CD4-positive, alpha-beta memory T cell (primary cell): ENCODE data around the gene KRTAP10-5. TPM values are rescaled to one million over a fixed set of nuclear protein-coding genes. Genes with fewer than 3 reads are reported as not detected.
"Not testable (repeated sequence)": the region's sequence is repeated elsewhere in the genome, so short reads cannot be mapped to it uniquely, and the experiment has no call there.

Source experiments
- CTCF ChIA-PET: fragments of 350-600 bp; sonication (Branson Sonifier 250); formaldehyde crosslinking; loops from one replicate; lab custom pipeline; 2021; ENCODE audit warnings: inconsistent platforms; ENCODE audit not compliant: partially characterized antibody; lab: Charles Lee
- POLR2A ChIA-PET: fragments of 350-600 bp; sonication (Branson Sonifier 250); formaldehyde crosslinking; loops from one replicate; lab custom pipeline; 2021; ENCODE audit not compliant: partially characterized antibody; lab: Charles Lee
- DNase-seq, 5 donors: peaks; one replicate each; pipeline versions ENCODE4 v3.0.0 to v3.0.0-alpha.2; 2020 to 2022; ENCODE audit warnings: mixed read lengths in 1 of 5
- H3K27ac ChIP-seq: one replicate; pipeline ENCODE4 v1.7.0; 2013; ENCODE audit warnings: low read depth, low read length
- H3K27me3 ChIP-seq: 2 replicates; pipeline ENCODE4 v1.7.0; 2013; ENCODE audit warnings: mild to moderate bottlenecking, low read length, moderate library complexity; ENCODE audit not compliant: insufficient read depth
- H3K36me3 ChIP-seq: 2 replicates; pipeline ENCODE4 v1.7.0; 2013; ENCODE audit warnings: mild to moderate bottlenecking, low read length, moderate library complexity; ENCODE audit not compliant: insufficient read depth
- H3K4me1 ChIP-seq: 2 replicates; pipeline ENCODE4 v1.7.0; 2013; ENCODE audit warnings: mild to moderate bottlenecking, low read length, moderate library complexity; ENCODE audit not compliant: insufficient read depth
- H3K4me3 ChIP-seq, 2 donors: one replicate each; pipeline ENCODE4 v1.7.0; 2013; ENCODE audit warnings: low read length in 2 of 2, mild to moderate bottlenecking in 1 of 2
- H3K9me3 ChIP-seq, 2 donors: one replicate each; pipeline ENCODE4 v1.7.0; 2013; ENCODE audit warnings: low read length in 2 of 2, control low read depth in 1 of 2; ENCODE audit not compliant: control insufficient read depth in 1 of 2
- H3K27ac Mint-ChIP-seq, 7 donors: one replicate each; pipeline ENCODE4 v1.8.0; 2020 to 2021; ENCODE audit warnings: mixed read lengths in 7 of 7, mild to moderate bottlenecking in 6 of 7, inconsistent platforms in 3 of 7, moderate library complexity in 3 of 7
- H3K27me3 Mint-ChIP-seq, 2 donors: one replicate each; pipeline ENCODE4 v1.8.0; 2020 to 2021; ENCODE audit warnings: mixed read lengths in 2 of 2
- H3K36me3 Mint-ChIP-seq, 2 donors: one replicate each; pipeline ENCODE4 v1.8.0; 2020 to 2021; ENCODE audit warnings: mixed read lengths in 2 of 2, inconsistent platforms in 1 of 2, mild to moderate bottlenecking in 1 of 2
- H3K4me1 Mint-ChIP-seq, 4 donors: one replicate each; pipeline ENCODE4 v1.8.0; 2020 to 2021; ENCODE audit warnings: mixed read lengths in 4 of 4, mild to moderate bottlenecking in 1 of 4
- H3K4me3 Mint-ChIP-seq, 8 donors: one replicate each; pipeline ENCODE4 v1.8.0; 2020 to 2021; ENCODE audit warnings: mixed read lengths in 8 of 8, mild to moderate bottlenecking in 7 of 8, moderate library complexity in 6 of 8, inconsistent platforms in 3 of 8
- H3K9me3 Mint-ChIP-seq, 8 donors: one replicate each; pipeline ENCODE4 v1.8.0; 2020 to 2021; ENCODE audit warnings: mixed read lengths in 8 of 8, mild to moderate bottlenecking in 5 of 8, inconsistent platforms in 3 of 8, moderate library complexity in 1 of 8
- intact Hi-C: fragments of 100-400 bp; cut with micrococcal nuclease; formaldehyde crosslinking; loops from one replicate; pipeline ENCODE4 v1.15.1; 2023
- polyA plus RNA-seq, 2 donors: library from polyadenylated mRNA; unstranded; fragments of 300-500 nt; fragmentation: Illumina TruSeq; gene quantifications; one replicate each; pipeline ENCODE4 v1.2.3, GENCODE V29; 2021
- total RNA-seq, 2 experiments: library from RNA; stranded (reverse); gene quantifications; one replicate each; pipeline ENCODE4 v1.2.3, GENCODE V29; 2021

The KRTAP10-5 gene
- total and polyA plus RNA-seq, 4 experiments from 2014 or later = not detected

GRCh38 chr21:44566403-44566802 is 14.0 kb downstream of the KRTAP10-5 start:
- Histone ChIP-seq H3K27me3 (no peaks in the 10 kb centered on the region), H3K4me3 (no peak overlapping the region), H3K9me3 (no peaks in the 10 kb centered on the region), H3K36me3 (no peaks in the 10 kb centered on the region), H3K27ac (no peak overlapping the region), H3K4me1 (peaks cover 13% of the 10 kb centered on the region)
- DNase-seq = no peak
- Mint-ChIP-seq H3K9me3 (peaks cover 2 to 20% (median 16%) of the 10 kb centered on the region in 8 donors), H3K4me3 (no peak overlapping the region), H3K27me3 (peaks cover 1 to 2% of the 10 kb centered on the region in 2 donors), H3K4me1 (peaks cover 10 to 14% (median 11%) of the 10 kb centered on the region in 4 donors), H3K27ac (no peak overlapping the region), H3K36me3 (peaks cover 0 to 3% of the 10 kb centered on the region in 2 donors)
- POLR2A ChIA-PET = no interaction called here
- intact Hi-C loops = no loop called here
- CTCF ChIA-PET = no interaction called here

DNA sequence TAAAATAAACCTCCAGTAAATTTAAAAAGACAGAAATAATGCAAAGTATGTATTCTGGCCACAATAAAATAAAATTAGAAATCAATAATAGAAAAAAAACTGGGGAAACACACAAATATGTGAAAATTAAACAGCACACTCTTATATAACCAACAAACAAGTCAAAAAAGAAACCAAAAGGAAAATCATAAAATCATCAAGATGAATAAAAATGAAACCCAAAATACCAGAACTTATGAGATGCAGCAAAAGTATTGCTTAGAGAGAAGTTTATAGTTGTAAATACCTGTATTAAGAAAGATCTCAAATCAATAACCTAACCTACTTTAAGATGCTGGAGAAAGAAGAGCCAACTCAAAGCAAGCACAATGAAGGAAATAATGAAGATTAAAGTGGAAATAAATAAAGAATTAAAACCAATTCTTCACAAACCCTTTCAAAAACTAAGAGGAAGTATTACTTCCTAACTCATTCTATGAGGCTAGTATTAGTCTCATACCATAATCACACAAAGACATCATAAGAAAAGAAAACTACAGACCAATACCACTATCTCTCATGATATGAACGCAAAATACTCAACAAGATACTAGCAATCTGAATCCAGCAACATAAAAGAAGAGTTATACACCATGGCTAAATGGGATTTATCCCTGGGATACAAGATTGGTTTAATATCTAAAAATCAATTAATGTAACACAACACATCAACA is 15.4 kb downstream of the KRTAP10-5 start:
- Mint-ChIP-seq H3K27ac (peak overlapping the region; percentile 23 to 94 (median 65)), H3K4me3 (peak overlapping the region in 6 of 8 donors; percentile 29 to 60 (median 48)), H3K9me3 (peaks cover 2 to 31% (median 24%) of the 10 kb centered on the region in 8 donors), H3K36me3 (peaks cover 2 to 3% of the 10 kb centered on the region in 2 donors), H3K27me3 (peaks cover 0 to 1% of the 10 kb centered on the region in 2 donors), H3K4me1 (peaks cover 10 to 14% (median 11%) of the 10 kb centered on the region in 4 donors)
- no peaks in the 10 kb centered on the region for H3K9me3 ChIP-seq
- H3K4me1 ChIP-seq = peaks cover 13% of the 10 kb centered on the region
- DNase-seq = peak in 1 of 5 donors; percentile 16
- no peak overlapping the region for H3K4me3 ChIP-seq
- intact Hi-C loops = no loop called here
- no peaks in the 10 kb centered on the region for H3K36me3 ChIP-seq
- H3K27ac ChIP-seq = no peak overlapping the region
- H3K27me3 ChIP-seq = no peaks in the 10 kb centered on the region
- ChIA-PET POLR2A (no interaction called here), CTCF (interaction anchor here (1.2 kb wide), 1 partner anchor 178 kb away, joined by 3 read pairs; no protein-coding TSS in a partner anchor)

DNA sequence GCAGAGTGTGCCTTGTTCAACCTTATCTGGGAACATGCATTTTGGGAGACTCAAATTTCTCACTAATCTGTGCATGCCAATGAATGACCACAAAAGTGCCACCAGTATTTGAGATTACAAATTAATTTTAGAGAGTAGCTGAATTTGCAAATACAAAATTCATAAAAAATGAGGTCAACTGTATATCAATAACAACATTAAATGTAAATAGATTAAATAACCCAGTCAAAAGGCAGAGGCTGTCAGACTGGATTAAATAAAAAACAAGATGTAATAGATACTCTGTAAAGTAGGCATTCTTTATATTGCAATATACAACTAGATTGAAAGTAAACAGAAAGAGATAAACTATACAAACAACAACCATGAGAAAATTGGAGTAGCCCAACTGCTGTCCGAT is 16.3 kb downstream of the KRTAP10-5 start:
- H3K9me3 ChIP-seq = no peaks in the 10 kb centered on the region
- no peak overlapping the region for H3K4me3 Mint-ChIP-seq
- peak overlapping the region in 1 of 7 donors; percentile 23 for H3K27ac Mint-ChIP-seq
- peaks cover 9 to 14% (median 11%) of the 10 kb centered on the region in 4 donors for H3K4me1 Mint-ChIP-seq
- H3K27me3 ChIP-seq = no peaks in the 10 kb centered on the region
- intact Hi-C loops = no loop called here
- peaks cover 0 to 1% of the 10 kb centered on the region in 2 donors for H3K27me3 Mint-ChIP-seq
- no peak overlapping the region for H3K4me3 ChIP-seq
- ChIA-PET POLR2A (interaction anchor here (0.7 kb wide), 1 partner anchor 17 kb away, joined by 3 read pairs; no protein-coding TSS in a partner anchor), CTCF (interaction anchor here (1.2 kb wide), 1 partner anchor 179 kb away, joined by 3 read pairs; no protein-coding TSS in a partner anchor)
- no peaks in the 10 kb centered on the region for H3K36me3 ChIP-seq
- H3K36me3 Mint-ChIP-seq = peaks cover 2 to 3% of the 10 kb centered on the region in 2 donors
- peaks cover 13% of the 10 kb centered on the region for H3K4me1 ChIP-seq
- DNase-seq = no peak
- H3K27ac ChIP-seq = no peak overlapping the region
- H3K9me3 Mint-ChIP-seq = peaks cover 2 to 36% (median 28%) of the 10 kb centered on the region in 8 donors

DNA sequence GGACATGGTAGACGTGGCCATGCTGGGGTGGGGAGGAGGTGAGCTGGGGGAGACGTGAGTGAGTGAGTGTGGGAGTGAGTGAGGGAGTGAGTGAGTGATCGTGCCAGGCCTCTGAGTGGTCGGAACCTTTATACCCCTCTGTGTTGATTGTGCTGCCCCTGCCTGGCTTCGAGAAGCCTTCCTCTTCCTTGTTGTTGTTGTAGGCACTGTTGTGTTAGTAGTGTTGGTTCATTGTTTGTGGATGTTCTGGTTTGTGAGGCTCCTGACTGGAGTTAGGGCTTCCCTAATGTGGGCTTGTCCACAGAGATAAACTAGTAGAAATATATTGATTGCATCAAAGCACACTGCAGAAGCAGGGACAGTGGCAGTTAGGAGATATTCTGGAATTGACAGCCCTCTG is 21.7 kb downstream of the KRTAP10-5 start, which contains the start of gene KRTAP10-3:
TSS of gene KRTAP10-3 (minus strand) at position 101 of the 400 bp plus-strand sequence. CDS start at position 21, 80 bp downstream.
- no peaks in the 10 kb centered on the region for H3K36me3 ChIP-seq
- no peaks in the 10 kb centered on the region for H3K9me3 ChIP-seq
- no peak within 1 kb of the TSS for H3K4me3 ChIP-seq
- intact Hi-C loops = no loop called here
- Mint-ChIP-seq H3K9me3 (peaks cover 2 to 44% (median 25%) of the 10 kb centered on the region in 8 donors), H3K27me3 (peaks cover 0 to 4% of the 10 kb centered on the region in 2 donors), H3K27ac (peak within 1 kb of the TSS in 3 of 7 donors; percentile 17 to 79 (median 62)), H3K4me1 (no peaks in the 10 kb centered on the region), H3K4me3 (no peak within 1 kb of the TSS), H3K36me3 (peaks cover 2 to 3% of the 10 kb centered on the region in 2 donors)
- no peaks in the 10 kb centered on the region for H3K27me3 ChIP-seq
- DNase-seq = no peak
- H3K27ac ChIP-seq = no peak within 1 kb of the TSS
- POLR2A ChIA-PET = no interaction called here
- no peaks in the 10 kb centered on the region for H3K4me1 ChIP-seq
- CTCF ChIA-PET = no interaction called here

- H3K4me3 Mint-ChIP-seq, H3K27ac ChIP-seq, H3K36me3 Mint-ChIP-seq, POLR2A ChIA-PET, H3K4me3 ChIP-seq, DNase-seq, H3K36me3 ChIP-seq, H3K27me3 ChIP-seq, CTCF ChIA-PET, H3K9me3 ChIP-seq, H3K4me1 Mint-ChIP-seq, intact Hi-C loops, H3K4me1 ChIP-seq, H3K27me3 Mint-ChIP-seq: not testable (repeated sequence)
- peaks cover 2 to 48% (median 26%) of the 10 kb centered on the region in 8 donors for H3K9me3 Mint-ChIP-seq
- H3K27ac Mint-ChIP-seq = peak overlapping the region in 2 of 7 donors; percentile 17 to 79
These were observed 22.1 kb downstream of the KRTAP10-5 start for GRCh38 chr21:44558329-44558675.

DNA sequence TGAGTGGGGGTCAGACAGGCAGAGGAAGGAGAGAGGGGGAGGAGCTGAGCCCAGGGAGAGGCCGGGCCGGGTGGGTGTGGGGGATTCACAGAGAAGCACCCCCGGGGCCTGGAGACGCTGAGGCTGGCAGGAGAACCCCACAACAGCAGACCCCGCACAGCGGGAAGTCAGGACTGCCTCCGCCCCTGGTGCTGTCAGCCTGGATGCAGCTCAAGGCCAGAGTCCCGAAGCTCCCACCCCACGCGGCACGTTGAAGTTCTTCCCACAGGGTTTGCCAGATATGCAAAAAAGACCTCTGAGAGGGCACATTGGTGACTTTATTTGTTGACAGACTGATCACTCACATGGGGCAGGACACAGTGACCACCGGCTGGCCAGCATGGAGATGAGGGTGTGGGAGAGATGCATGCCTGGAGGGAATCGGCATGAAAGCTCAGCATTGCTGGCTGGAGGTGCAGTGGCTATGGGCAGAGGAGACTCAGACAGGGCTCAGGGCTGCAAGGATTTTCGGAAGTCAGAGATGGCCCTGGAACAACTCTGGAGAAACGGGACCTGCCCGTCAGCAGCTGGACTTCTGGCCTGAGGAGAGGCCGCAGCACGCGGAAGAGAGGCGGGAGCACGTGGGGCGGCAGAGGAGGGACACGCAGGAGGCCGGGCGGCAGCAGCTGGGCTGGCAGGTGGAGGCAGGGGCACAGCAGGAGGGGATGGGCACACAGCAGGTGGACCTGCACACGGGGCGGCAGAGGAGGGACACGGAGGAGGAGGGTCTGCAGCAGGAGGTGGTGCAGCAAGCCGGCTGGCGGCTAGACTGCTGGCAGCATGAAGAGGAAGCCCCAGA is 22.7 kb downstream of the KRTAP10-5 start:
- Histone ChIP-seq H3K36me3 (no peaks in the 10 kb centered on the region), H3K27ac (no peak overlapping the region), H3K4me1 (no peaks in the 10 kb centered on the region), H3K4me3 (no peak overlapping the region), H3K9me3 (no peaks in the 10 kb centered on the region), H3K27me3 (no peaks in the 10 kb centered on the region)
- no peak for DNase-seq
- Mint-ChIP-seq H3K9me3 (peaks cover 2 to 47% (median 25%) of the 10 kb centered on the region in 8 donors), H3K4me1 (no peaks in the 10 kb centered on the region), H3K4me3 (no peak overlapping the region), H3K27me3 (peaks cover 0 to 4% of the 10 kb centered on the region in 2 donors), H3K27ac (peak overlapping the region in 1 of 7 donors; percentile 79), H3K36me3 (peaks cover 2 to 3% of the 10 kb centered on the region in 2 donors)
- CTCF ChIA-PET = no interaction called here
- intact Hi-C loops = no loop called here
- POLR2A ChIA-PET = no interaction called here

DNA sequence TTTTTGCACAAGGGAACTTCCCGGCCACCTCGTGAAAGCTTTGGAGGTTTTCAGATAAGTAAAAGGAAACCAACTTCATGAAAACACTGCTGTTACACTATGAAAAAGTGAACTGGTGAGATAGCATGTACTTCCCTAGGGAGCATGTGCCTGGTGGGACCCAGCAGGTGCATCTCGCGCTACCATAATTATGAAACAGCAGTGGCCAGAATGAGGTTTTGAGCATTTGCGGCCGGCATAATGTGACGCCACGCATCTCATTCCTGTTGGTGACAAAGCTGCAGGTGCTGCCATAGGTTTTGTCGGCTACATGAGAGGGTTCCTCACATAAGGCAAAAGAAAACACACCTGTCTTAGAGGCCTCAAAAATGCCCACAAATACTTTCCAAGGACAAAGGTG is 23.5 kb downstream of the KRTAP10-5 start:
- Histone ChIP-seq H3K4me1 (no peaks in the 10 kb centered on the region), H3K36me3 (no peaks in the 10 kb centered on the region), H3K27ac (no peak overlapping the region), H3K9me3 (no peaks in the 10 kb centered on the region), H3K4me3 (no peak overlapping the region), H3K27me3 (no peaks in the 10 kb centered on the region)
- intact Hi-C loops = no loop called here
- H3K36me3 Mint-ChIP-seq = peaks cover 2 to 3% of the 10 kb centered on the region in 2 donors
- ChIA-PET CTCF (no interaction called here), POLR2A (no interaction called here)
- H3K27me3 Mint-ChIP-seq = peaks cover 0 to 4% of the 10 kb centered on the region in 2 donors
- H3K27ac Mint-ChIP-seq = no peak overlapping the region
- H3K4me1 Mint-ChIP-seq = no peaks in the 10 kb centered on the region
- H3K9me3 Mint-ChIP-seq = peaks cover 2 to 38% (median 18%) of the 10 kb centered on the region in 8 donors
- no peak for DNase-seq
- no peak overlapping the region for H3K4me3 Mint-ChIP-seq
